Measurements from ENCODE around the gene MBP.
A peak's percentile ranks its signal among the peaks of the same experiment; 100 is the strongest.

MBP gene

GRCh38 chr18:77114415-77115191 lies 18.0 kb downstream of the MBP start:
- DNase-seq (ENCODE audit: low read depth in 2 of 2): no peak

GRCh38 chr18:77114152-77114414 lies 18.5 kb downstream of the MBP start:
- no peak for DNase-seq (ENCODE audit: low read depth in 2 of 2)

- no peak for DNase-seq (ENCODE audit: low read depth in 2 of 2)
These were observed 19.0 kb downstream of the MBP start for GRCh38 chr18:77113361-77114151.

- DNase-seq (ENCODE audit: low read depth in 2 of 2): no peak
These were observed 19.9 kb downstream of the MBP start for GRCh38 chr18:77112747-77113092.

GRCh38 chr18:77111951-77112746 lies 20.4 kb downstream of the MBP start:
- DNase-seq (ENCODE audit: low read depth in 2 of 2): no peak

GRCh38 chr18:77111449-77111848 lies 21.1 kb downstream of the MBP start:
- DNase-seq (ENCODE audit: low read depth in 2 of 2): no peak

GRCh38 chr18:77110936-77111335 lies 21.6 kb downstream of the MBP start:
- no peak for DNase-seq (ENCODE audit: low read depth in 2 of 2)

- DNase-seq (ENCODE audit: low read depth in 2 of 2): no peak
These were observed 22.2 kb downstream of the MBP start for GRCh38 chr18:77110400-77110799.

- DNase-seq (ENCODE audit: low read depth in 2 of 2): no peak
These were observed 22.9 kb downstream of the MBP start for GRCh38 chr18:77109648-77110019.

GRCh38 chr18:77108821-77109647 lies 23.5 kb downstream of the MBP start:
- DNase-seq (ENCODE audit: low read depth in 2 of 2): no peak

- DNase-seq (ENCODE audit: low read depth in 2 of 2): no peak
These were observed 24.4 kb downstream of the MBP start for GRCh38 chr18:77108001-77108692.

- DNase-seq (ENCODE audit: low read depth in 2 of 2): no peak
These were observed 25.3 kb downstream of the MBP start for GRCh38 chr18:77107292-77107691.

- peak in 1 of 2 donors; percentile 52 for DNase-seq (ENCODE audit: low read depth in 2 of 2)
These were observed 26.3 kb downstream of the MBP start for GRCh38 chr18:77106331-77106730.

GRCh38 chr18:77105680-77106079 lies 26.9 kb downstream of the MBP start:
- no peak for DNase-seq (ENCODE audit: low read depth in 2 of 2)

- DNase-seq (ENCODE audit: low read depth in 2 of 2): no peak
These were observed 27.6 kb downstream of the MBP start for GRCh38 chr18:77105028-77105427.

GRCh38 chr18:77103991-77104531 lies 28.5 kb downstream of the MBP start:
- DNase-seq (ENCODE audit: low read depth in 2 of 2): no peak

- DNase-seq (ENCODE audit: low read depth in 2 of 2): no peak
These were observed 29.3 kb downstream of the MBP start for GRCh38 chr18:77103187-77103850.

- DNase-seq (ENCODE audit: low read depth in 2 of 2): no peak
These were observed 30.1 kb downstream of the MBP start for GRCh38 chr18:77102259-77103040.

- no peak for DNase-seq (ENCODE audit: low read depth in 2 of 2)
These were observed 30.9 kb downstream of the MBP start for GRCh38 chr18:77101410-77102258.

Data from stimulated activated CD4-positive, alpha-beta T cell treated with anti-CD3 and anti-CD28 coated beads, Interleukin-1b, Interleukin-23, amount 100 ng/mL, for 1 hour (primary cell).